NCI-H2171 (cell line): ENCODE results near the gene IL19.
"Not testable (repeated sequence)": the region's sequence is repeated elsewhere in the genome, so short reads cannot be mapped to it uniquely, and the experiment has no call there.

Source experiments
- DNase-seq: peaks from one replicate; lab custom pipeline; 2025; lab: John Stamatoyannopoulos, UW

The IL19 gene

DNA sequence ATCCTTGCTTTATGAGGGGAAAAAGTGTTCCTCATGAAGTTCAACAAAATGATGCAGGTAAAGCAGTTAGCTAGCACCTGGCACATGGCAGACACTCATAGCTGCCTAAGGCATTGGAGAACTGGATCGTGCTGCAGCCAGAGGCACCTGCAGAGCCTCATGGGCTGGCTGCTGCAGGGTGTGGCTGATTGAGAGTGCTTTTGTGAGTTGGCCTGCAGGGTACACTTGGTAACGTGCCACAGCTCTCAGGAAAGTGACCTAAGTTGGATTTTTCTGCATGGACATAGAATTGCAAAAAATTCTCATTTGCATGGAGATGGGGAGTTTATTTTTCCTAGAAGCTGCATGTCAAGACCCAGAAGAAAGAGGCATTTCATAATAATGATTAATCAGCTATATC lies 63.2 kb downstream of the IL19 start:
- no peak for DNase-seq

GRCh38 chr1:206834217-206834616 lies 63.6 kb downstream of the IL19 start:
- DNase-seq = no peak

GRCh38 chr1:206834711-206835110 lies 64.1 kb downstream of the IL19 start:
- DNase-seq = no peak

DNA sequence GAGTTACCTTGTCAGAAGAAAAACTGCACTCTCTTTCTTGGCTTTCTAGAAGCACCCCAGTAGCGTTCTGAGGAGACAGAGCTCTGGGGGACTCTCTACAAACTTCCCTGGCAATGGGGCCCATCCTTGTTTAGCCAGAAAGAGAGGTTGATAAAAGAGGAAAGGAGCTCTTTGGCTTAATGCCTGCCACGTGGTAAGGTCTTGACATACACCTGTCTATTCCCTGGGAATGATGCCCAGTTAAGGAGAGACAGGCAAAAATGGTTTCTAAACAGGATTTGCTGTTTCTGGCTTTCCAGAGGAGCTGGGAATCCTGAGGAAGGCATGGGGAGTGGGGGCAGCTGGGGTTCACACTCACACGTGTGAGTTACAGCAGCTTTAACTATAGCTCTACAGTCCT lies 64.6 kb downstream of the IL19 start:
- no peak for DNase-seq

GRCh38 chr1:206836111-206836510 lies 65.5 kb downstream of the IL19 start:
- DNase-seq = no peak

GRCh38 chr1:206839006-206839560 lies 68.5 kb downstream of the IL19 start:
- DNase-seq = no peak

DNA sequence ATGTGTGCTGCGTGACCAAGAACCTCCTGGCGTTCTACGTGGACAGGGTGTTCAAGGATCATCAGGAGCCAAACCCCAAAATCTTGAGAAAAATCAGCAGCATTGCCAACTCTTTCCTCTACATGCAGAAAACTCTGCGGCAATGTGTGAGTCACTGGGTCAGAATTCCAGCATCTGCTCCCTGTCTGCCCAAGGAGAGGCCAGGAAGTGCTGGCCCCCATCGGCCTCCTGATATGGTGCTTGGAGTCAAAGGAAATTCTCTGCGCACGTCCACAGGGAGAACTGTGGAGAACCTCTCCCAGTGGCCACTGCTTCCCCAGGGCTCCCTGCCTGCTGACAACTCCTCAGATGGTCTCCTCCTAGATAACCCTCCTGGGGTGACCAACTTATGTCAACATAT lies 69.3 kb downstream of the IL19 start:
- no peak for DNase-seq

DNA sequence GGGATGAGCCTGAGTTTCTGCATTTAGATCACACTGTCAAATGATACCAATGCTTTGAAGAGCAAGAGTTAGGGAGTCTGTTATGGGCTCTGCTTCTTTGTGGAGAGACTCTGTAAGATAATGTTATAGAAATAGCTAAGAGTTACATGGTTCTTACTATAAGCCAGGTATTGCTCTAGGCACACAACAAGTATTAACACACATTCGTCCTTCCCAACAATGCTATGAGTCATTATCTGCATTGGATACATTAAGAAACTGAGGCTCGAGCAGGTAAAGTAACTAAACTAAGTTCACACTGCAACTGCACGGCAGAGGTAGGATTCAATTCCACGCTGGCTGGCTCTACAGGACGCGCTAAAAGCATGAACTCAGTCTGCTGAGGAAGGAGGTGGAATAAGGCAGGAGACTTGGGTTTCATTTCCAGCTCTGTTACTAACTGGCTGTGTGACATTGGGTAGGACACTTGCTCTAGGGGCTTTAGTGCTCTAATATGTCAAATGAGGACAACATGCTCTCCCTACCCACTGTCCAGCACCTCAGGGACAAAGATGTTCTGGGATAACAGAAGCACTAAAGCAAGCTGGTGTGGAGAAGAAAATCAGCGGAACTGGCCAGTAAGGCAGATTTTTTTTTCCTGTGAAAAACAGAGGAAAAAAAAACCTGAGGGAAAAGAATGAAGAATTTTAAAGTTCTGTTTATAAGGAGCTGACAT lies 71.2 kb downstream of the IL19 start:
- DNase-seq = no peak

DNA sequence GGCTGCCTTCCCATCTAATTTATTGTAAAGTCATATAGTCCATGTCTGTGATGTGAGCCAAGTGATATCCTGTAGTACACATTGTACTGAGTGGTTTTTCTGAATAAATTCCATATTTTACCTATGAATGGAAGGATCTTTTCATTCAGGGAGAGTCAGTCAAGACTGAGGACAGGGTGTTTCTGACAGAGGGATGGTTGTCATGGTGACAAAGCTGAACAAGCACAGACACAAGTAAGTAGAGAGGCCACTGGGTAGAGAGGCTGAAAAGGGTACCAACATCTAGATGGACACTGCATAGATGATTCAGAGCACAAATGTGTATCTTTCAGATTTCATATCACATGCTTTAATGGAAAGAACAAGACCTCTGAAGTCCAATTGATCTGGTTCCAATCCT lies 72.3 kb downstream of the IL19 start:
- DNase-seq = no peak

GRCh38 chr1:206843626-206844025 lies 73.1 kb downstream of the IL19 start:
- DNase-seq = no peak

DNA sequence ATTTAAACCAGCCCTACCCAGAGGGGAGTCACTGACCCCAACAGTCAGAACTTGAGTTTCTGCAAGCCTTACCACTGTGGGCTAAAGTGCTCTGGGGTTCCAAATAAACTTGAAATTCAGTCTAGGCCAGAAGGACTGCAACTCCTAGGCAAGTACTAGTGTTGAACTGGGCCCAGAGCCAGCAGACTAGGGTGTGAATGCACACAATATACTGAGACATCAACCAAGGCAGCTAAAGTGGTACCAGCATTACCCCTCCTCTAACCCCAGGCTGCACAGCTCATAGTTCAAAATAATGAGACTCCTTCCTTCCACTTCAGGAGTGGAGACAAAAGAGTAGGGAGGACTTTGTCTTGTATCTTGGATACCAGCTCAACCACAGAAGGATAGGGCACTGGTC lies 75.9 kb downstream of the IL19 start:
- DNase-seq = no peak

DNA sequence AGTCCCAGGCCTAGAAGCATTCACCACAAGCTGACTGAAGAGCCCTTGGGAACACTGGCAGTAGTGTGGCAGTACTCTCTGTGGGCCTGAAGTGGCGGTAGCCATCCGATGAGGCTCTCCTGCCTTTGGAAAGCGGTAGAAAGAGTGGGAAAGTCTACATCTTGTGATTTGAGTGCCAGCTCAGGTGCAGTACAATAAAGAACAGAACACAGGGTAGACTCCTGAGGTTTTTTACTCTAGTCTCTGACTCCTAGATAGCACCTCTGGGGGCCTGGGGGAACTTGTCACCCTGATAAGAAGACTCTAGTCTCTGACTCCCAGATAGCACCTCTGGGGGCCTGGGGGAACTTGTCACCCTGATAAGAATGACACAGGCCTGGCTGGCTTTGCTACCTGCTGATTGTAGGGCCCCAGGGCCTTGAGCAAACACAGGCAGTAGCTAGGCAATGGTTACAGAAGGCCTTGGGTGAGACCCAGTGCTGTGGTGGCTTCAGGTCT lies 76.8 kb downstream of the IL19 start:
- no peak for DNase-seq

DNA sequence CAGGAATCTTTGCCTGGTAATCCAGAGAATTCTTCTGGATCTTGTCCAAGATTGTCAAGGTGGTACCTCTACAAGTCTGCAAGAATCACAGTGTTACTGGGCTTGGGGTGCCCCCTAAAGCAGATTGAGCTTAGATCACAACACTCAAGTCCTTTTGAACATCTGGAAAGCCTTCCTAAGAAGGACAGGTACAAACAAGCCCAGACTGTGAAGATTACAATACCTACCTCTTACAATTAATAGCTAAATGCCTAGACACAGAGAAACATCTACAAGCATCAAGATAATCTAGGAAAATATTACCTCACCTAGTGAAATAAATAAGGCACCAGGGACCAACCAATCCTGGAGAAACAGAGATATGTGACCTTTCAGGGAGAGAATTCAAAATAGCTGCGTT lies 77.4 kb downstream of the IL19 start:
- DNase-seq = no peak

DNA sequence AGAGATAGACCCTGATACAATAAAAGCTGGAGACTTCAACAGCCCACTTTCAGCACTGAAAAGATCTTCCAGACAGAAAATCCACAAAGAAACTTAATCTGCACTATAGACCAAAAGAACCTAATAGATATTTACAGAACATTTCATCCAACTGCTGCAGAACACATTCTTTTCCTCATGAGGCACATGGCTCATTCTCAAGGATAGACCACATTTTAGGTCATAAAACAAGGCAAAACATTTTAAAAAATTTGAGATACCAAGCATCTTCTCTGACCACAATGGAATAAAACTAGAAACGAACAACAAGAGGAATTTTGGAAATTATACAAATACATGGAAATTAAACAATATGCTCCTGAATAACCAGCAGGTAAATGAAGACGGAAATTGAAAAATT lies 79.8 kb downstream of the IL19 start:
- DNase-seq = no peak

DNA sequence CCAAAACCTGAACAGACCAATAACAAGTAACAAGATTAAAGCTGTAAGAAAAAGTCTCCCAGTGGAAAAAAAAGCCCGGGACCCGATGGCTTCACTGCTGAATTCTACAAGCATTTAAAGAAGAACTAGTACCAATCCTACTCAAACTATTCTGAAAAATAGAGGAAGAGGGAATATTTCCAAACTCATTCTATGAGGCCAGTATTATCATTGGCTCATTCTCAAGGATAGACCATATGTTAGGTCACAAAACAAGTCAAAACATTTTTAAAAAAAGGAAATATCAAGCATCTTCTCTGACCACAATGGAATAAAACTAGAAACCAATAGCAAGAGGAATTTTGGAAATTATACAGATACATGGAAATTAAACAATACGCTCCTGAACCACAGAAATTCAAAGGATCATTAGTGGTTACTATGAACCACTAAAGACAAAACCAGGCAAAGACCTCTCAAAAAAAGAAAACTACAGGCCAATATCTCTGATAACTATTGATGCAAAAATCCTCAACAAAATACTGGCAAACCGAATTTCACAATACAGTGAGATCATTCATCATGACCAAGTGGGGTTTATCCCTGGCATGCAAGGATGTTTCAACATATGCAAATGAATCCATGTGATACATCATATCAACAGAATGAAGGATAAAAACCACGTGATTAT lies 80.9 kb downstream of the IL19 start:
- DNase-seq = no peak

DNA sequence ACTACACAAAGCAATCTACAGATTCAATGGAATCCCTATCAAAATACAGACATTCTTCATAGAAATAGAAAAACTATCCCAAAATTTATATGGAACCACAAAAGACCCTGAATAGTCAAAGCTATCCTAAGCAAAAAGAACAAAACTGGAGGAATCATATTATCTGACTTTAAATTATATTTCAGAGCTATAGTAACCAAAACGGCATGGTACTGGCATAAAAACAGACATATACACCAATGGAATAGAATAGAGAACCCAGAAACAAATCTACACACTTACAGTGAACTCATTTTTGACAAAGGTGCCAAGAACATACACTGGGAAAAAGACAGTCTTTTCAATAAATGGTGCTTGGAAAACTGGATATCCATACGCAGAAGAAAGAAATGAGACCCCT lies 82.1 kb downstream of the IL19 start:
- DNase-seq = not testable (repeated sequence)

GRCh38 chr1:206853696-206854095 lies 83.1 kb downstream of the IL19 start:
- DNase-seq = not testable (repeated sequence)

DNA sequence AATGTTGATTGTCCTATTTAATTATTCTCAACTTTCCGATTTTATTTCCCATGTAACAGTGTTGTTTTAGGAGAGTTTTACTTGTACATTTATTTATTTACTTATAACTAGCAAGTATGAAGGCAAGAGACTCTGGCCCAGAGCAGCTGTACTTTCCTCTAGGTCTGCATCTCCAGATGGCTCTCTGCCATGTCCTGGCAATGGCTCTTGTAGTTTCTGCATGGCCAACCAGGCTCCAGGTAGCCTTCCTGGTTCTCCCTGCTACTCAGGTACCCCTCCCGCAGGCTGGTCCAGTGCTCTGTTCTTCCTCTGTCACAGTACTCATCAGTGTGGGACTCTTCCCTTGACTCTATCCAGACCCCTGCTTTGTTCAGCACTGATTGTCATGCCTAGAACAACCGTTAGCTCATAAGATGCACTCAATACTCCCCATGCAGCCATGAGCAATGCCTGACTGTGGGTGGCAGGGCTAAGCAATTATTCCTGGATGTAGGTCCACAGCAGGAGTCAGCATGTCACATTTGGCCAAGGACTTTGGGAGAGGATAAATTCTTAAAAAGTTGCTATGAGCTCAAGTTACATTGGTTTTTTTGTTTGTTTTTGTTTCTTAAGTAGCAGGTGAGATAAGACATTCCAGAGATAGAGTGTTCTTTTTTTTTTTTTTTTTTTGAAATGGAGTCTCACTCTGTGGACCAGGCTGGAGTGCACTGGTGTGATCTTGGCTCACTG lies 84.0 kb downstream of the IL19 start:
- DNase-seq = no peak

DNA sequence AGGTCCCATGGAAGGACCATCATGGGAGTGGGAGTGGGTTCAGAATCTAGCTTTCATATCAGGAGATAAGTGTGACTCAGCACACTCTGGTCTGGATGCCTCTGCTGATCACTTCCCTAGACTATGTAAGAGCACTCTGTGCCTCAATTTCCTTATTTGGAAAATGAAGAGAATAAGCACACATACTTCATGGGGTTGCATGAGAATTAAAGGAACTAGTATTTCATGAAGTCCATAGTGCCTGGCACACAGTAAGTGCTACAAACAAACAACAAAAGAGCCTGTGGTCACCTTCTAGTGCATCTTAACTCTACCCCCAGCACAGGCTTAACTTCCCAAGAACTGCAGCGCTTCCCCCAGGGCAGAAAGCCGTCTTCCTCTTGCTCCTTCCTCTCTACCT lies 85.3 kb downstream of the IL19 start:
- DNase-seq = no peak

DNA sequence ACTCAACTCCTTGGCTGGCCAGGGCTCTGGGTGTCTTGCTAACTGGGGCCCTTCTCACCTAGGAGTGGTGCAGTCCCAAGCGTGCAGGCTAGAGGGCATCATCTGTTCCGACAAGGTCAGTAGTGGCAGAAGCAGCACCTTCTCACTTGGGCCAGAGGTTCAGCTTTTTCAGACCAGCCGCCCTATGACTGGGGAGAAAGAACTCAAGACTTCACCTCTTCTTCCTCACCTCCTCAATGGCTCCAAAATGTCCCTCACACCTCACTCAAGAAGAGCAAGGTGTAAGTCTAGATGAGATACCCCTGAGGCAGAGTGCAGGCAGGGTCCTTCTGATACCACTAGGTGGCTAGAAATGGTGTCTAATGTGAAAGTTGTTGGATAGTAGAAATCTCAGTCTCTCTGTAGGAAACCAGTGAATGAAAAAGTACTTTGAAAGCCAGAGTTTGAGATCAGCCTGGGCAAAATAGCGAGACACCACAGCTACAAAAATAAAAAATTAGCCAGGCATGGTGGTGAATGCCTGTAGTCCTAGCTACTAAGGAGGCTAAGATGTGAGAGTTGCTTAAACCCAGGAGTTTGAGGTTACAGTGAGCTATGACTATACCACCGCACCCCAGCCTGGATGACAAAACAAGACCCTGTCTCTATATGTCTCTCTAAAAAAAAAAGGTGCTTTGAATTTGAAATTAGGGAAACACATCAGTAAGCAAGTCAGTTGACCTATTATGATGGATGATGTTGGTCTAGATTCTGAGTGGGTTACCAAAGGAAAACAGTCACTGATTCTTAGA lies 86.3 kb downstream of the IL19 start:
- no peak for DNase-seq

- no peak for DNase-seq
Observed at GRCh38 chr1:206859082-206859521, 88.5 kb downstream of the IL19 start.

DNA sequence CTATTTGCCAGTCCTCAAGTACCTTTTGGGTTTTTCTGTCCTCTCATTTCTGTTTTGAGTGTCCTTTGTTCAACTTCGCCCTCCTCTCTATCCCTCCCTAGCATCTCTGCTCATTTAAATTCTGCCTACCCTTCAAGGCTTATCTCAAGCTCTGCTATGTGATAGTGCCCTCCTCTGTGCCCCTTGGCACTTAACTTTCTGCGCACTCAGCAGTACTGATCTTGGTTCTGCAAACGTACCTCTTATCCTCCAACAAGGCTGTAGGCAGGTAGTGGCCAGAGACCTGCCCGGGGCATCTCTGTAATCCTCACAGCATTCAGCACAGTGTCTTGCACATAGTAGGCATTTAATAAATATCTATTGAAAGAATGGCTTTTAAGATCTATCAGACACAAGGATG lies 89.6 kb downstream of the IL19 start:
- DNase-seq = no peak
